Panc1 (cell line): ENCODE measurements around the gene ANKRD7. TPM values are rescaled to one million over a fixed set of nuclear protein-coding genes. Genes with fewer than 3 reads are reported as not detected.

Experiments used
- ATAC-seq: fragments of 200-7000 bp; cut with Tn5 transposase; 2 replicates; pipeline ENCODE4 v1.9.1; 2020; ENCODE audit warnings: mild to moderate bottlenecking, moderate library complexity
- BruUV-seq: library from RNA; stranded (reverse); fragments of 400-500 nt; replicated peaks from 2 replicates; lab custom pipeline; 2021; lab: Mats Ljungman, UMichigan
- CTCF ChIA-PET: fragments of 300-600 bp; sonication (Branson Sonifier 250); formaldehyde crosslinking; loops from one replicate; lab custom pipeline; 2022; ENCODE audit warnings: antibody characterized with exemption; lab: Charles Lee
- POLR2A ChIA-PET: fragments of 300-600 bp; sonication (Branson Sonifier 250); formaldehyde crosslinking; loops from one replicate; lab custom pipeline; 2022; ENCODE audit warnings: antibody characterized with exemption; lab: Charles Lee
- DNase-seq: peaks from one replicate; pipeline ENCODE4 v3.0.0-alpha.2; 2010; ENCODE audit warnings: low read depth, low spot score
- H3K27ac ChIP-seq: 2 replicates; pipeline ENCODE4 v1.5.1; 2011; ENCODE audit warnings: mild to moderate bottlenecking, low read length, inconsistent platforms
- H3K27me3 ChIP-seq: fragments of 200-500 bp; sonication (Bioruptor generic); 2 replicates; pipeline ENCODE4 v1.6.0; 2014; ENCODE audit warnings: low read length, inconsistent platforms; ENCODE audit not compliant: control insufficient read depth, insufficient read depth
- H3K36me3 ChIP-seq: fragments of 200-500 bp; sonication (Bioruptor generic); 2 replicates; pipeline ENCODE4 v1.5.1; 2014; ENCODE audit warnings: inconsistent platforms, mild to moderate bottlenecking, low read length, moderate library complexity; ENCODE audit not compliant: control insufficient read depth, insufficient read depth
- H3K4me1 ChIP-seq: 2 replicates; pipeline ENCODE4 v1.5.1; 2011; ENCODE audit warnings: inconsistent platforms, mild to moderate bottlenecking, low read length, moderate library complexity; ENCODE audit not compliant: control insufficient read depth, insufficient read depth
- H3K4me3 ChIP-seq, 2 experiments: 2 replicates each; pipeline ENCODE4 v1.5.1; 2011 to 2012; ENCODE audit warnings: low read depth in 2 of 2, low read length in 2 of 2, mild to moderate bottlenecking in 2 of 2, inconsistent platforms in 1 of 2, moderate library complexity in 1 of 2
- H3K9me3 ChIP-seq: fragments of 200-500 bp; sonication (Bioruptor generic); 2 replicates; pipeline ENCODE4 v1.5.1; 2014; ENCODE audit warnings: low read depth, mild to moderate bottlenecking, inconsistent platforms, low read length, moderate library complexity; ENCODE audit not compliant: control insufficient read depth, insufficient read depth
- POLR2AphosphoS5 ChIP-seq: IDR thresholded peaks from 2 replicates; pipeline ENCODE4 v1.6.1; 2012; ENCODE audit warnings: mild to moderate bottlenecking, low read depth, low read length, moderate library complexity
- SIN3A ChIP-seq: IDR thresholded peaks from 2 replicates; pipeline ENCODE4 v1.6.1; 2012; ENCODE audit warnings: low read depth, mild to moderate bottlenecking, low read length, moderate library complexity, borderline replicate concordance; ENCODE audit not compliant: insufficient read depth
- TCF7L2 ChIP-seq: IDR thresholded peaks from 2 replicates; pipeline ENCODE4 v1.6.1; 2011; ENCODE audit warnings: mild to moderate bottlenecking, low read depth, low read length, inconsistent platforms
- in situ Hi-C: cut with HindIII; loops from 2 replicates; pipeline ENCODE4 v1.10.0; 2016; ENCODE audit warnings: low sequenced_read_pairs, low pct_unique_long_range_greater_than_20kb
- intact Hi-C: fragments of 100-400 bp; cut with micrococcal nuclease; formaldehyde crosslinking; loops from one replicate; pipeline ENCODE4 v1.10.0; 2022; ENCODE audit not compliant: unreplicated experiment
- total RNA-seq: library from RNA; stranded (reverse); gene quantifications from one replicate; pipeline ENCODE4 v1.2.1, GENCODE V29; 2021; ENCODE audit not compliant: unreplicated experiment
- TF ChIP-seq, protein P1 (sequence below): fragments of 450-650 bp; IDR thresholded peaks from 2 replicates; pipeline ENCODE4 v1.5.1; 2017; ENCODE audit warnings: mild to moderate bottlenecking
- TF ChIP-seq, protein P2 (sequence below), 2 experiments: IDR thresholded peaks; 2 replicates each; pipeline ENCODE4 v1.6.1; 2011 to 2012; ENCODE audit warnings: low read depth in 2 of 2, control low read depth in 1 of 2, low read length in 1 of 2, mild to moderate bottlenecking in 1 of 2, moderate library complexity in 1 of 2; ENCODE audit not compliant: insufficient read depth in 1 of 2

Gene ANKRD7
- total RNA-seq, 1 experiment from 2014 or later: 1.0 TPM

GRCh38 chr7:118280319-118281012 lies 56.0 kb downstream of the ANKRD7 start:
- in situ Hi-C loops (no loop called here), intact Hi-C loops (no loop called here)
- POLR2A ChIA-PET: no interaction called here

GRCh38 chr7:118281196-118281595 lies 56.7 kb downstream of the ANKRD7 start:
- H3K9me3 ChIP-seq: no peaks in the 10 kb centered on the region
- BruUV-seq: no TSS peak
- H3K4me1 ChIP-seq: no peaks in the 10 kb centered on the region
- TF ChIP-seq, protein P1, sequence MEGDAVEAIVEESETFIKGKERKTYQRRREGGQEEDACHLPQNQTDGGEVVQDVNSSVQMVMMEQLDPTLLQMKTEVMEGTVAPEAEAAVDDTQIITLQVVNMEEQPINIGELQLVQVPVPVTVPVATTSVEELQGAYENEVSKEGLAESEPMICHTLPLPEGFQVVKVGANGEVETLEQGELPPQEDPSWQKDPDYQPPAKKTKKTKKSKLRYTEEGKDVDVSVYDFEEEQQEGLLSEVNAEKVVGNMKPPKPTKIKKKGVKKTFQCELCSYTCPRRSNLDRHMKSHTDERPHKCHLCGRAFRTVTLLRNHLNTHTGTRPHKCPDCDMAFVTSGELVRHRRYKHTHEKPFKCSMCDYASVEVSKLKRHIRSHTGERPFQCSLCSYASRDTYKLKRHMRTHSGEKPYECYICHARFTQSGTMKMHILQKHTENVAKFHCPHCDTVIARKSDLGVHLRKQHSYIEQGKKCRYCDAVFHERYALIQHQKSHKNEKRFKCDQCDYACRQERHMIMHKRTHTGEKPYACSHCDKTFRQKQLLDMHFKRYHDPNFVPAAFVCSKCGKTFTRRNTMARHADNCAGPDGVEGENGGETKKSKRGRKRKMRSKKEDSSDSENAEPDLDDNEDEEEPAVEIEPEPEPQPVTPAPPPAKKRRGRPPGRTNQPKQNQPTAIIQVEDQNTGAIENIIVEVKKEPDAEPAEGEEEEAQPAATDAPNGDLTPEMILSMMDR: no peak
- TF ChIP-seq, protein P2, sequence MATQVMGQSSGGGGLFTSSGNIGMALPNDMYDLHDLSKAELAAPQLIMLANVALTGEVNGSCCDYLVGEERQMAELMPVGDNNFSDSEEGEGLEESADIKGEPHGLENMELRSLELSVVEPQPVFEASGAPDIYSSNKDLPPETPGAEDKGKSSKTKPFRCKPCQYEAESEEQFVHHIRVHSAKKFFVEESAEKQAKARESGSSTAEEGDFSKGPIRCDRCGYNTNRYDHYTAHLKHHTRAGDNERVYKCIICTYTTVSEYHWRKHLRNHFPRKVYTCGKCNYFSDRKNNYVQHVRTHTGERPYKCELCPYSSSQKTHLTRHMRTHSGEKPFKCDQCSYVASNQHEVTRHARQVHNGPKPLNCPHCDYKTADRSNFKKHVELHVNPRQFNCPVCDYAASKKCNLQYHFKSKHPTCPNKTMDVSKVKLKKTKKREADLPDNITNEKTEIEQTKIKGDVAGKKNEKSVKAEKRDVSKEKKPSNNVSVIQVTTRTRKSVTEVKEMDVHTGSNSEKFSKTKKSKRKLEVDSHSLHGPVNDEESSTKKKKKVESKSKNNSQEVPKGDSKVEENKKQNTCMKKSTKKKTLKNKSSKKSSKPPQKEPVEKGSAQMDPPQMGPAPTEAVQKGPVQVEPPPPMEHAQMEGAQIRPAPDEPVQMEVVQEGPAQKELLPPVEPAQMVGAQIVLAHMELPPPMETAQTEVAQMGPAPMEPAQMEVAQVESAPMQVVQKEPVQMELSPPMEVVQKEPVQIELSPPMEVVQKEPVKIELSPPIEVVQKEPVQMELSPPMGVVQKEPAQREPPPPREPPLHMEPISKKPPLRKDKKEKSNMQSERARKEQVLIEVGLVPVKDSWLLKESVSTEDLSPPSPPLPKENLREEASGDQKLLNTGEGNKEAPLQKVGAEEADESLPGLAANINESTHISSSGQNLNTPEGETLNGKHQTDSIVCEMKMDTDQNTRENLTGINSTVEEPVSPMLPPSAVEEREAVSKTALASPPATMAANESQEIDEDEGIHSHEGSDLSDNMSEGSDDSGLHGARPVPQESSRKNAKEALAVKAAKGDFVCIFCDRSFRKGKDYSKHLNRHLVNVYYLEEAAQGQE (IDR thresholded peaks at IDR 0.05; ENCODE audit: insufficient read depth in 1 of 2, low read depth in 2 of 2, low read length in 1 of 2): no peak
- no peak for TF ChIP-seq POLR2AphosphoS5
- TF ChIP-seq SIN3A: no peak
- TF ChIP-seq TCF7L2: no peak
- H3K27ac ChIP-seq: no peak overlapping the region
- in situ Hi-C loops (no loop called here), intact Hi-C loops (no loop called here)
- H3K36me3 ChIP-seq: no peaks in the 10 kb centered on the region
- ChIA-PET CTCF (no interaction called here), POLR2A (no interaction called here)
- H3K27me3 ChIP-seq: no peaks in the 10 kb centered on the region
- ATAC-seq: no peak
- DNase-seq: no peak
- H3K4me3 ChIP-seq: no peak overlapping the region

More at GRCh38 chr7:118280319-118281012, 56.0 kb downstream of the ANKRD7 start:
- CTCF ChIA-PET: no interaction called here
- Histone ChIP-seq H3K9me3 (no peaks in the 10 kb centered on the region), H3K36me3 (no peaks in the 10 kb centered on the region), H3K4me1 (no peaks in the 10 kb centered on the region), H3K4me3 (no peak overlapping the region), H3K27ac (no peak overlapping the region), H3K27me3 (no peaks in the 10 kb centered on the region)
- no peak for DNase-seq
- ATAC-seq: no peak
- no TSS peak for BruUV-seq
- TF ChIP-seq, protein P2 (IDR thresholded peaks at IDR 0.05; ENCODE audit: insufficient read depth in 1 of 2, low read depth in 2 of 2, low read length in 1 of 2): no peak
- TF ChIP-seq, protein P1: no peak
- TF ChIP-seq TCF7L2 (no peak), POLR2AphosphoS5 (no peak), SIN3A (no peak)
